Glutamatergic neuron (in vitro differentiated cells): ENCODE measurements around the gene KRTAP10-9. TPM values are rescaled to one million over a fixed set of nuclear protein-coding genes. Genes with fewer than 3 reads are reported as not detected.
"Not testable (repeated sequence)": the region's sequence is repeated elsewhere in the genome, so short reads cannot be mapped to it uniquely, and the experiment has no call there.

Experiments
- DNase-seq: peaks from one replicate; pipeline ENCODE4 v3.0.0; 2022
- H3K27ac Mint-ChIP-seq: one replicate; pipeline ENCODE4 v1.8.0; 2020; ENCODE audit warnings: mild to moderate bottlenecking, mixed read lengths, inconsistent platforms; ENCODE audit not compliant: unreplicated experiment
- H3K27me3 Mint-ChIP-seq: one replicate; pipeline ENCODE4 v1.8.0; 2020; ENCODE audit warnings: mild to moderate bottlenecking, moderate library complexity, mixed read lengths, inconsistent platforms; ENCODE audit not compliant: unreplicated experiment
- H3K36me3 Mint-ChIP-seq: one replicate; pipeline ENCODE4 v1.8.0; 2020; ENCODE audit warnings: mild to moderate bottlenecking, mixed read lengths, inconsistent platforms; ENCODE audit not compliant: unreplicated experiment
- H3K4me1 Mint-ChIP-seq: one replicate; pipeline ENCODE4 v1.8.0; 2020; ENCODE audit warnings: mild to moderate bottlenecking, low read depth, mixed read lengths, inconsistent platforms; ENCODE audit not compliant: unreplicated experiment
- H3K4me3 Mint-ChIP-seq: one replicate; pipeline ENCODE4 v1.8.0; 2020; ENCODE audit warnings: mild to moderate bottlenecking, mixed read lengths, inconsistent platforms; ENCODE audit not compliant: unreplicated experiment
- H3K9me3 Mint-ChIP-seq: one replicate; pipeline ENCODE4 v1.8.0; 2020; ENCODE audit warnings: mild to moderate bottlenecking, moderate library complexity, mixed read lengths, inconsistent platforms; ENCODE audit not compliant: unreplicated experiment
- CTCF ChIP-seq: fragments of 200-600 bp; sonication (generic); IDR thresholded peaks from one replicate; pipeline ENCODE4 v1.5.0; 2021; ENCODE audit not compliant: partially characterized antibody, unreplicated experiment
- total RNA-seq: library from RNA; stranded (reverse); fragmentation: NEBNext Ultra II Directional; extraction: Animal tissue kit (Norgen Biotek cat#: 25700); gene quantifications from one replicate; pipeline ENCODE4 v1.2.1, GENCODE V29; 2021; ENCODE audit not compliant: unreplicated experiment

The KRTAP10-9 gene
- total RNA-seq, 1 donor from 2014 or later: not detected

DNA sequence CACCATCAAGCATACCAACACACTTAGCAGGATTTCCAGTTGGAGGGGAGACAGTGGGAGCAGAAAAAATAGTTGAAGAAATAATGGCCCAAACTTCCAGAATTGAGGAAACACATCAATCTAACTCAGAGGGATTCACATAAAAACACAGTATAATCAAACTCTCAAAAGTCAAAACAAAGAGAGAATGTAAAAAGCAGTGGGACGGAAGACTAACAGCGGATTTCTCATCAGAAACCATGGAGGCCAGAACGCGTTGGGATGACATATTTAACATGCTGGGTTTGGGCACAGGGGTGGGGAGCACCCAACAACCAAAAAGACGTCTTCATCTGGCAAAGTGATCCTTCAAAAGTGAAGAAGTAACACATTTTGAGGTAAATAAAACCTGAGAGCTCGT is 7.0 kb upstream of the KRTAP10-9 start:
- Mint-ChIP-seq H3K27me3 (peaks cover 6% of the 10 kb centered on the region), H3K4me1 (peaks cover 10% of the 10 kb centered on the region), H3K27ac (no peak overlapping the region), H3K36me3 (peaks cover 42% of the 10 kb centered on the region), H3K4me3 (no peak overlapping the region), H3K9me3 (peaks cover 15% of the 10 kb centered on the region)
- no peak for TF ChIP-seq CTCF
- DNase-seq: no peak

DNA sequence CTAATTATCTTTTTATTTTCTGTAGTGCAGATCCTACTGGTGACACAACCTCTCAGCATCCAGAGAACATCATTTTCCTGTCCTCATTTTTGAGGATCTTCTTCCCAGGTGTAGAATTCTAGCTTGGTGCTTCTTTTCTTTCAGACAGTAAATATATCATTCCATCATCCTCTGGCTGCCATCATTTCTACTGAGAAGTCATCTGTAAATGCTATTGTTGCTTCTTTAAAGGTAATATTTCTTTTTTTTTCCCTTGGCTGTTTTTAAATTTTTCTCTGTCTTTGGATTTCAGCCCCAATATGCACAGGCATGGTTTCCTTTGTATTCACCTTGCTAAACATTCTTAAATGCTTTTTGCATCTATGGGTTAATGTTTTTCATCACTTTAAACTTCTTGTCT is 3.3 kb upstream of the KRTAP10-9 start:
- no peak for DNase-seq
- no peaks in the 10 kb centered on the region for H3K4me1 Mint-ChIP-seq
- no peaks in the 10 kb centered on the region for H3K27me3 Mint-ChIP-seq
- TF ChIP-seq CTCF: no peak
- H3K27ac Mint-ChIP-seq: no peak overlapping the region
- H3K9me3 Mint-ChIP-seq: peaks cover 9% of the 10 kb centered on the region
- no peak overlapping the region for H3K4me3 Mint-ChIP-seq
- peaks cover 46% of the 10 kb centered on the region for H3K36me3 Mint-ChIP-seq

GRCh38 chr21:44625756-44626155 is 1.1 kb upstream of the KRTAP10-9 start:
- peaks cover 42% of the 10 kb centered on the region for H3K36me3 Mint-ChIP-seq
- no peak for DNase-seq
- no peak for TF ChIP-seq CTCF
- H3K9me3 Mint-ChIP-seq: peaks cover 12% of the 10 kb centered on the region
- no peak overlapping the region for H3K4me3 Mint-ChIP-seq
- peaks cover 2% of the 10 kb centered on the region for H3K4me1 Mint-ChIP-seq
- H3K27me3 Mint-ChIP-seq: peaks cover 3% of the 10 kb centered on the region
- no peak overlapping the region for H3K27ac Mint-ChIP-seq

DNA sequence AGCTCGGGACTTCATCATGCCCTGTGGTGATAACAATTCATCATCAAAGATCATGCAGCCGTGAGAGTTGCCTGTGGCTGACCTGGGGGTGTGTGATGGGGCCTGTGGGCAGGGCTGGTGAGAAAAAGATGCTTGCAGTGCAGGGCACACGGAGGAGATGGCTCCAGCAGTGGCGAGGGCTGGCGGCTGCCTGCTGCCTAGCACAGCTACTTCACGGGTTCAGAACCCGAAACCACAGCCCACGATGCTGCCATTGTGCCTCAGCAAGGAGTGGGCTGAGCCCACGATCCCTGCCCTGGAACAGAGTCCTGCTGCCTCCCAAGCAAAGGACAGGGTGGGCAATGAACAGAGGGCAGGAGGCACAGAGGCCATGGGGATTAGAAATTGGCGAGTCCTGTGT is 631 bp upstream of the KRTAP10-9 start:
- Mint-ChIP-seq H3K9me3 (peaks cover 14% of the 10 kb centered on the region), H3K27ac (no peak overlapping the region), H3K27me3 (peaks cover 3% of the 10 kb centered on the region), H3K4me3 (no peak overlapping the region), H3K4me1 (peaks cover 2% of the 10 kb centered on the region), H3K36me3 (peaks cover 46% of the 10 kb centered on the region)
- no peak for TF ChIP-seq CTCF
- DNase-seq: no peak

- peaks cover 54% of the 10 kb centered on the region for H3K36me3 Mint-ChIP-seq
- not testable (repeated sequence) for H3K4me1 Mint-ChIP-seq, H3K27me3 Mint-ChIP-seq, DNase-seq, H3K4me3 Mint-ChIP-seq
- peaks cover 16% of the 10 kb centered on the region for H3K9me3 Mint-ChIP-seq
- H3K27ac Mint-ChIP-seq: peak overlapping the region; percentile 22
These were observed 409 bp downstream of the KRTAP10-9 start for GRCh38 chr21:44627181-44627822.

DNA sequence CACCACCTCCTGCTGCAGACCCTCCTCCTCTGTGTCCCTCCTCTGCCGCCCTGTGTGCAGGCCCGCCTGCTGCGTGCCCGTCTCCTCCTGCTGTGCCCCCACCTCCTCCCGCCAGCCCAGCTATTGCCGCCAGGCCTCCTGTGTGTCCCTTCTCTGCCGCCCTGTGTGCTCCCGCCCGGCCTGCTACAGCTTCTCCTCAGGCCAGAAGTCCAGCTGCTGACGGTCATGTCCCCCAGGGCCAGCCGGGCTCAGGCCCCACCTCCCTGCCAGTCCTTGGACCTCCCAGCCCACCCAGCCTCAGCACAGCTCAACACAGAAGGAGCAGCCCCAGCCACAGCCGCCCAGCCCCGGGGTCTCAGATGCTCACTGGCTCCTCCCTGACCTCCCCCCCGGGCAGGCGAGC is 939 bp downstream of the KRTAP10-9 start:
- Mint-ChIP-seq H3K36me3 (peaks cover 50% of the 10 kb centered on the region), H3K9me3 (peaks cover 16% of the 10 kb centered on the region), H3K27ac (peak overlapping the region; percentile 22)
- H3K27me3 Mint-ChIP-seq, H3K4me1 Mint-ChIP-seq, DNase-seq, H3K4me3 Mint-ChIP-seq: not testable (repeated sequence)
